Endothelial cell of umbilical vein (primary cell): Measurements from ENCODE around the gene AP4B1. TPM values are rescaled to one million over a fixed set of nuclear protein-coding genes. Genes with fewer than 3 reads are reported as not detected.

Experiments used
- BruUV-seq: library from RNA; stranded (reverse); fragments of 400-500 nt; replicated peaks from 2 replicates; lab custom pipeline; 2021; lab: Mats Ljungman, UMichigan
- CTCF ChIA-PET: fragments of 300-600, 350-600 bp; sonication (Branson Sonifier 250); formaldehyde crosslinking; loops from one replicate; lab custom pipeline; 2021; ENCODE audit warnings: antibody characterized with exemption, inconsistent platforms; lab: Charles Lee
- POLR2A ChIA-PET: fragments of 300-600, 350-600 bp; sonication (Branson Sonifier 250); formaldehyde crosslinking; loops from one replicate; lab custom pipeline; 2021; ENCODE audit warnings: antibody characterized with exemption, inconsistent platforms; lab: Charles Lee
- DNase-seq: peaks from one replicate; pipeline ENCODE4 v3.0.0-alpha.2; 2011; ENCODE audit warnings: low read depth, low spot score
- FAIRE-seq: peaks from 2 replicates; lab custom pipeline; 2011; peaks lifted over from hg19 to GRCh38; lab: Jason Lieb, UNC
- H2AFZ ChIP-seq: 2 replicates; pipeline ENCODE4 v1.6.0; 2012; ENCODE audit warnings: low read depth, low read length, control low read depth, inconsistent platforms
- H3K27ac ChIP-seq: 2 replicates; pipeline ENCODE4 v1.5.1; 2011; ENCODE audit warnings: low read depth, mild to moderate bottlenecking, control low read depth, low read length, moderate library complexity; ENCODE audit not compliant: insufficient read depth
- H3K27me3 ChIP-seq, 2 experiments: 2 replicates each; pipeline versions ENCODE4 v1.6.0 to v1.6.1; 2011; ENCODE audit warnings: low read length in 2 of 2, mixed read lengths in 1 of 2; ENCODE audit not compliant: control insufficient read depth in 2 of 2, insufficient read depth in 2 of 2
- H3K36me3 ChIP-seq, 2 experiments: 2 replicates in 1 of 2; 3 replicates in 1 of 2; pipeline ENCODE4 v1.5.1; 2011; ENCODE audit warnings: low read length in 2 of 2, mild to moderate bottlenecking in 1 of 2, moderate library complexity in 1 of 2; ENCODE audit not compliant: control insufficient read depth in 2 of 2, insufficient read depth in 2 of 2; ENCODE audit errors: extremely low read depth in 1 of 2
- H3K4me1 ChIP-seq: 3 replicates; pipeline ENCODE4 v1.5.1; 2011; ENCODE audit warnings: mild to moderate bottlenecking, low read length; ENCODE audit not compliant: control insufficient read depth, insufficient read depth; ENCODE audit errors: extremely low read depth
- H3K4me2 ChIP-seq: 2 replicates; pipeline ENCODE4 v1.6.1; 2011; ENCODE audit warnings: low read length, control low read depth, mixed read lengths; ENCODE audit not compliant: insufficient read depth
- H3K4me3 ChIP-seq, 3 experiments: fragments of 200-600 bp in 1 of 3; sonication (generic), shearing (Covaris generic) in 1 of 3; replicated peaks in 1 of 3; 2 replicates each; pipeline ENCODE4 v1.5.1; 2011 to 2016; ENCODE audit warnings: control low read depth in 3 of 3, low read length in 3 of 3, mild to moderate bottlenecking in 2 of 3, inconsistent platforms in 1 of 3, low read depth in 1 of 3, moderate library complexity in 1 of 3; ENCODE audit not compliant: insufficient read depth in 1 of 3
- H3K79me2 ChIP-seq: 2 replicates; pipeline ENCODE4 v1.6.0; 2012; ENCODE audit warnings: low read length, inconsistent platforms; ENCODE audit not compliant: control insufficient read depth, insufficient read depth
- H3K9ac ChIP-seq: replicated peaks from 2 replicates; pipeline ENCODE3; 2011; ENCODE audit warnings: low read length, control low read depth; ENCODE audit not compliant: insufficient read depth; ENCODE audit errors: extremely low read depth
- H3K9me1 ChIP-seq: replicated peaks from 3 replicates; pipeline ENCODE4 v1.6.0; 2011; ENCODE audit warnings: mild to moderate bottlenecking, low read length; ENCODE audit not compliant: control insufficient read depth, insufficient read depth; ENCODE audit errors: extremely low read depth
- H3K9me3 ChIP-seq: replicated peaks from 2 replicates; pipeline ENCODE4 v1.5.1; 2012; ENCODE audit warnings: low read length, inconsistent platforms; ENCODE audit not compliant: control insufficient read depth, insufficient read depth
- H4K20me1 ChIP-seq: replicated peaks from 2 replicates; pipeline ENCODE3; 2011; ENCODE audit warnings: mild to moderate bottlenecking, low read length; ENCODE audit not compliant: control insufficient read depth, insufficient read depth; ENCODE audit errors: extremely low read depth
- CTCF ChIP-seq, 2 donors: IDR thresholded peaks; 1 replicate in 1 of 2; 2 replicates in 1 of 2; pipeline ENCODE4 v1.5.1; 2011; ENCODE audit warnings: low read length in 2 of 2, mild to moderate bottlenecking in 2 of 2, moderate library complexity in 2 of 2, control low read depth in 1 of 2, inconsistent platforms in 1 of 2, low read depth in 1 of 2; ENCODE audit not compliant: insufficient read depth in 1 of 2; ENCODE audit errors: extremely low read depth in 1 of 2
- FOS ChIP-seq: IDR thresholded peaks from 2 replicates; pipeline ENCODE4 v1.6.1; 2011; ENCODE audit warnings: mild to moderate bottlenecking, low read length, moderate library complexity, borderline replicate concordance; ENCODE audit not compliant: insufficient read depth
- JUN ChIP-seq: IDR thresholded peaks from 2 replicates; pipeline ENCODE4 v1.6.1; 2011; ENCODE audit warnings: borderline replicate concordance, low read depth; ENCODE audit not compliant: insufficient read length, insufficient read depth
- MAX ChIP-seq: IDR thresholded peaks from 2 replicates; pipeline ENCODE4 v1.6.1; 2011; ENCODE audit not compliant: insufficient read depth, insufficient read length
- MYC ChIP-seq: IDR thresholded peaks from one replicate; pipeline ENCODE4 v1.6.1; 2011; ENCODE audit warnings: mild to moderate bottlenecking, low read depth, low read length
- POLR2A ChIP-seq: IDR thresholded peaks from 2 replicates; pipeline ENCODE4 v1.6.1; 2012; ENCODE audit warnings: low read depth, mild to moderate bottlenecking, control low read depth, low read length
- POLR2AphosphoS5 ChIP-seq: IDR thresholded peaks from 2 replicates; pipeline ENCODE4 v1.6.1; 2012; ENCODE audit warnings: low read depth, mild to moderate bottlenecking, control low read depth, low read length, moderate library complexity; ENCODE audit not compliant: insufficient read depth
- dilution Hi-C: fragments of 300-500 bp; cut with MboI; formaldehyde crosslinking; loops from one replicate; pipeline ENCODE4 v1.15.0; 2019; ENCODE audit warnings: low sequenced_read_pairs; ENCODE audit not compliant: extremely low pct_ligation_motif_present
- intact Hi-C: fragments of 100-400 bp; cut with micrococcal nuclease; formaldehyde crosslinking; loops from one replicate; pipeline ENCODE4 v1.10.0; 2022
- polyA plus RNA-seq, 4 experiments: library from polyadenylated mRNA; depleted of rRNA in 3 of 4; stranded (reverse) in 3 of 4; unstranded in 1 of 4; fragments of >200 nt; gene quantifications; 2 replicates each; pipeline versions ENCODE4 v1.2.1 to v1.2.3, GENCODE V29; 2011 to 2012; ENCODE audit warnings: missing spikeins in 1 of 4
- total RNA-seq: library from RNA; stranded (reverse); gene quantifications from 2 replicates; pipeline ENCODE4 v1.2.3, GENCODE V29; 2021

Gene AP4B1
- total and polyA plus RNA-seq, 2 donors (not counting 3 experiments of a cell fraction or from before 2014, with no cell fraction given) = 21.9 to 33.0 TPM

GRCh38 chr1:113931451-113931851 lies 26.9 kb upstream of the AP4B1 start:
- H2AFZ ChIP-seq = no peak overlapping the region
- peak overlapping the region; percentile 89 for H3K9ac ChIP-seq
- ChIA-PET POLR2A (no interaction called here), CTCF (interaction anchor here (1.1 to 6.8 kb wide), 13 partner anchors 8 to 351 kb away, joined by 3 to 54 read pairs (median 5); partner anchors contain the start of genes AP4B1, DCLRE1B and RSBN1)
- peak overlapping the region; percentile 50 for H3K4me2 ChIP-seq
- TF ChIP-seq POLR2A (no peak), CTCF (IDR thresholded peaks at IDR 0.05; ENCODE audit: extremely low read depth in 1 of 2, insufficient read depth in 1 of 2, low read depth in 1 of 2, low read length in 2 of 2) (no peak), JUN (peak; percentile 46), MAX (no peak), MYC (no peak), POLR2AphosphoS5 (no peak), FOS (peak; percentile 76)
- H3K9me1 ChIP-seq = no peaks in the 10 kb centered on the region
- peak overlapping the region in 2 of 3 experiments; percentile 10 to 68 for H3K4me3 ChIP-seq
- intact Hi-C loops = loop anchor here (2.0 kb wide), 1 partner anchor 45 kb away; no protein-coding TSS in a partner anchor
- no peaks in the 10 kb centered on the region for H3K36me3 ChIP-seq
- H3K4me1 ChIP-seq = peaks cover 28% of the 10 kb centered on the region
- H3K27ac ChIP-seq = peak overlapping the region; percentile 72
- DNase-seq (peak; percentile 66), FAIRE-seq (peak; percentile 42)
- H3K27me3 ChIP-seq = no peaks in the 10 kb centered on the region
- dilution Hi-C loops = no loop called here
- no TSS peak for BruUV-seq
- H3K79me2 ChIP-seq = peaks cover 68% of the 10 kb centered on the region
- H4K20me1 ChIP-seq = no peaks in the 10 kb centered on the region
- H3K9me3 ChIP-seq = no peaks in the 10 kb centered on the region
